GM19372 (cell line): ENCODE measurements around the gene ITLN2.
"Not testable (repeated sequence)": the region's sequence is repeated elsewhere in the genome, so short reads cannot be mapped to it uniquely, and the experiment has no call there.

ENCODE experiments used
- ATAC-seq: cut with Tn5 transposase; IDR thresholded peaks from one replicate; pipeline ENCODE4 v1.9.1; 2021; ENCODE audit warnings: mild to moderate bottlenecking, low read depth, moderate library complexity; ENCODE audit not compliant: unreplicated experiment

ITLN2 gene

DNA sequence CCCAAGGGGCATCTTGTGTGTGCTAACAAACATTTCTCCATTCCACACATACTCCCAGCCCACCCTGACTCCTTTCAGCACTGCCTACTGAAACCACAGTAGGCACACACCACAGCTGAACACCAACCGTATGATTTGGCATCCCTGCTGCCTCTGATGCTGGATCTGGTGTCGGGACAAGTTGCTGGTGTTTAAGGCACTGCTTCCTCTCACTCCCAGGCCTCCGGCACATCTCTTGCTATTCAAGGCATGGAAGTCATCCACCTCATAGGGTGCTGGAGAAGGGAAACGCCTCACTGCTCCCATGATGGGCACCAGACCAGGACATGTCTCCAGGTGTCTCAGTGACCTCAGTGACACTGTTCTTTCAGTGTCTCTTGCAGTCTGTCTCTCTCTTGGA is 2.4 kb upstream of the ITLN2 start:
- ATAC-seq: no peak

DNA sequence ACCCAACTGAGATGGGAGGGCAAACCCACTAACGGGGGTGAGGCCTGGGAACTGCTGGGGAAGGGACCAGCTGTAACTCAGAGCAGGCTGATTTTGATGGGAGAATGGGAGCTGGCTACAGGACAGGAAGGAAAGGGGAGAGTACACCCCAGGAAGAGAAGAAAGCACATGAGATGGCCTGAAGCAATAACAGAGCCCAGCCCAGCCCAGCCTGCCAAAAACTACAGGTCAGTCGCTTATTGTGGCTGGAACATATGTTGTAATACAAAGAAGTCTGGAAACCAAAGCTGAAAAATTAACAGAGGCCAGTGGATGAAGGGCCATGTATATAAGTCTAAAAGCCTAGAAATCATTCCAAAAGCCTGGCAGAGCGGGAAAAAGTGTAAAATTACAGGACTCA is 1.6 kb downstream of the ITLN2 start:
- no peak for ATAC-seq

DNA sequence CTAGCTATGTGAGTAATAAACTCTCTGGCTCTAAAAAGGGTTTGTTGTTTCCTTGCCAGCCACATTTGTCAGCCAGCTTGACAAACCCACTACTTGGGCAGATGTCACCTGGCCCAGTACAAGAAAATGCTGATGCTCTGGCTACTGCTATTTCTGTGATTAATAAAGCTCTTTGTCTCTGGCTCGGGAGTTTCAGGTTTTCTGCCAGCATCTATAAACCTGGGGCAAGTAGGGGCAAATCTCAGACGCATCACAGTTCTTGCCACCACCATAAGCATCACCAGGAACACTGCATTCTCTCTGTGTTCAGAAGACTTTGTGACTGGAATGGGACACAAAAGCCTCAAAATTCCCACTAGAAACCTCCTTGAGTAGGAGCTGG is 2.5 kb downstream of the ITLN2 start:
- ATAC-seq: no peak

DNA sequence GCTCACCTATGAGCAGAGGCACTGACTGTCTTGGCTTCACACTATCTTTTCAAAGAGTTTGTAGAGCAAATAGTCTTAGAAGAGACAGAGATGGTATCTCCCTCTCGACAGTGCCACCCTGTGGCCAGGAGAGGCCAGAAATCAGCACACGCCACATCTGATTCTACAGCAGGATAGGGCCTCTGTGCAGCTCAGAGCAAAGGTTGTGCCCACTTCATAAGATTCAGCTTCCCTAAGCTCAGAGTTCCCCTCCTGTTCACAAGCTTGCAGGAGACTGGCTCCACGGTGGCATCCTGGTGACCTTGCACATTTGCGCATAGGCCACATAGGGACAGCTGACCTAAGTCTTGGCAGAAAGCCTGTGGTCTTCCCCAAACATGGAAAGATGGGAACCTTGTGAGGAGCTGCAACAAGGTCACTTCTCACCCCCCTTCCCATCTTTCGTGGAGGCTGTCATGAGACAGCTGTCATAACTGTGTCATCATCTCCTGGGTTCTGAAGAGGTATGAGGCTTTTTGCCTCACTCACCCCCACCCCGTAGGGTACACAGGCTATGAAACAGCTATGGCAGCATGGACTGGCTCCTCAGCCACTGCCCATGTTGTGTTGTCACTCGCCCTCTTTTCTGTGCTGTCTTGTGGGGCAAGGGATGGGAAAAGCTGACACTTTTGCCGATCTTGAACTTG is 3.0 kb downstream of the ITLN2 start:
- no peak for ATAC-seq

DNA sequence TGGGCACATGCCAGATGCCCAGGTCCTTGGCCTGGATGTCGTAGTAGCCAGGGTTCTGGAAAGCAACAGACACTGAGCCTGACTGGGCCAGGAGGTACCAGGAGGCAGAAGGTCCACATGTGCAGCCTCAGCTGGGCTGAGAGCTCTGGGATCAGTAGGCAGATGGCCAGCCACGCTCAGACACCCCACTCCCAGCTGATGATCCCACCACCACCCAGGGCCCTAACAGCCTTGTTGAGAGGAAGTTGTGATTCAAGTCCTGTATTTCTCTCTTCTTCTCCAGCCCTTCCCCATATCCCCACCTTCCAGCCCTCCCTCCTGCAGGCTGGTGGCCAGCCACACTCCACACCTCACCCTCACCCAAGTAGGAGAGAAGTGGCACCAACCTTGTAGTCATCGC is 4.0 kb downstream of the ITLN2 start:
- ATAC-seq: no peak

DNA sequence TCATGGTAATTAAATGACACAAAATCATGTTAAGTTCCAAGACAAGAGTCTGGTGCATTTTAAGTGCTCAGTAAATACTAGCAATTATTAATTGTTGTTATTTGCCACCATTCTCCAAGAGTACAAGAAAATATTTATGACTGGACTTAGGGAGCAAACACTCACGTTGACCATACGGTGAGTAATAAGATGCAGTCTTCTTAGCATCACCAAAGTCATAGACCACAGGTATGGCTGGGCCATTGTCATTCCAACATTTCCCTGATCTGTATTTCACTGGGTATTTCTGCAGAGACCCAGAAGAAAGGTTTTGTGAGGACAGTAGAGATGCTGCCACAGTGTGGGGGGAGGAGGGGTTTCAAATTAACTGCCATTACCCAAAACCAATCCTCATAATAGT is 4.7 kb downstream of the ITLN2 start:
- ATAC-seq: no peak

DNA sequence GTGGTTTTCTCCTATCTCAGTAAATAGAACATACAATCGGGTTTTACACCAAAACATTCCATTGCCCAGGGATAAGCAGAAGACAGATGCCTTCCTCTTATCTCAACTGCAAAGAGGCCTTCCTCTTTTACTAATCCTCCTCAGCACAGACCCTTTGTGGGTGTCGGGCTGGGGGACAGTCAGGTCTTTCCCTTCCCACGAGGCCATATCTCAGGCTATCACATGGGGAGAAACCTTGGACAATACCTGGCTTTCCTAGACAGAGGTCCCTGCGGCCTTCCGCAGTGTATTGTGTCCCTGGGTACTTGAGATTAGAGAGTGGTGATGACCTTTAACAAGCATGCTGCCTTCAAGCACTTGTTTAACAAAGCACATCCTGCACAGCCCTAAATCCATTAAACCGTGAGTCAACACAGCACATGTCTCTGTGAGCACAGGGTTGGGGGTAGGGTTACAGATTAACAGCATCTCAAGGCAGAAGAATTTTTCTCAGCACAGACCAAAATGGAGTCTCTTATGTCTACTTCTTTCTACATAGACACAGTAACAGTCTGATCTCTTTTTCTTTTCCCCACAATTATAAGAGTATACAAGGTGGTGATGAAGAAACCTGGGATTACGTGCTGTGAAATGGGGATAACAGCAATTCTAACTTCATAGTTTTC is 5.3 kb downstream of the ITLN2 start:
- ATAC-seq: not testable (repeated sequence)

DNA sequence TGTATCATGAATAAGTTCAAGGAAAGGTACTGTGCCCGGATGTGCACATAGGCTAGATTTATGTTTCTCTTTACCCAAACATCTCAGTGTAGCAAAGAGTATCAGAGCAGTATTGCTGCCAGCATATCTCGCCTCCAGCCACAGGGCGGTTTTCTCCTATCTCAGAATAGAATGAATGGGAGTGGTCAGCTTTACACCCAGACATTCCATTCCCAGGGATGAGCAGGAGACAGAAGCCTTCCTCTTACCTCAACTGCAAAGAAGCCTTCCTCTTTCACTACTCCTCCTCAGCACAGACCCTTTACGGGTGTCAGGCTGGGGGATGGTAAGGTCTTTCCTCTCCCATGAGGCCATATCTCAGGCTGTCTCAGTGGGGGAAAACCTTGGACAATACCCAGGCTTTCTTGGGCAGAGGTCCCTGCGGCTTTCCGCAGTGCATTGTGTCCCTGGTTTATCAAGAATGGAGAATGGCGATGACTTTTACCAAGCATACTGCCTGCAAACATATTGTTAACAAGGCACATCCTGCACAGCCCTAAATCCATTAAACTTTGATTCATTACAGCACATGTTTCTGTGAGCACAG is 7.3 kb downstream of the ITLN2 start:
- not testable (repeated sequence) for ATAC-seq

DNA sequence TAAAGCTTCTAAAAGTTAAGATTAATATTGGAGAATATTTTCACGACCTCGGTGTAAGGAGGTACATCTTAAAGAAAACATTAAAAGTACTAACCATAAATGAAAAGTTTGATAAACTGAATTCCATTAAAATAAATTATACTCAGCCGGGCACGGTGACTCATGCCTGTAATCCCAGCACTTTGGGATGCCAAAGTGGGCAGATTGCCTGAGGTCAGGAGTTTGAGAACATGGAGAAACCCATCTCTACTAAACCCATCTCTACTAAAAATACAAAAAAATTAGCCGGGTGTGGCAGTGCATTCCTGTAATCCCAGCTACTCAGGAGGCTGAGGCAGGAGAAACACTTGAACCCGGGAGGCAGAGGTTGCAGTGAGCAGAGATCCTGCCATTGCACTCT is 8.7 kb downstream of the ITLN2 start:
- not testable (repeated sequence) for ATAC-seq

DNA sequence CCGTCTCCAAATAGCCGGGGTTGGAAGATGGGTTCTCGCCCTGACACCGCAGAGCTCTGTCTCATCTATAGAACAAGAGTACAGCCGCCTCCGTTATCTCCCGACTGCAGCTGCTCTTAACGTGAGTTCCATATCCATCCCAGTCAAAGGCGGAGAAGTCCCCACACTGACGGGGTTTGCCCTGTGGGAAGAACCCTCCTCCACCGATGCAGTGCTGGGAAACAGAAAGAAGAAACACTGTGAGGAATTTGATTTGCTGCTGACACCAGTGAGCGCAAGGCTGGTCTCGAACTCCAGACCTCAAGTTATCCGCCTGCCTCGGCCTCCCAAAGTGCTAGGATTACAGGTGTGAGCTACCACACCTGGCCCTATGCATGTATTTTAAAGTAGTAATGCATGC is 9.5 kb downstream of the ITLN2 start:
- no peak for ATAC-seq

DNA sequence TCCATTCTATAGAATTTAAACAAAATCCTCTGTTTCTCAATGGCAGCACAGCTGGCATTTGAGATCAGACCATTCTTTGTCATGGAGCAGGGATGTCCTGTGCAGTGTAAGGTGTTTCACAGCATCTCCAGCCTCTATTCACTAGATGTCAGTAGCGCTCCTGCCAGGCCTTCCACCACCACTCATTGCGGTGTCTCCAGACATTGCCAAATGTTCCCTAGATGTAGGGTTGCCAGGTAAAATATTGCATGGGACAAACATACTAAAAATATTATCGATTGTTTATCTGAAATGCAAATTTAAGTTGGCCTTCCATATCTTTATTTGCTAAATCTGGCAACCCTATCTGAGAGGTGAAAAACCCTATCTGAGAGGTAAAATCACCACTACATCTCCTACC is 11.7 kb downstream of the ITLN2 start:
- no peak for ATAC-seq

DNA sequence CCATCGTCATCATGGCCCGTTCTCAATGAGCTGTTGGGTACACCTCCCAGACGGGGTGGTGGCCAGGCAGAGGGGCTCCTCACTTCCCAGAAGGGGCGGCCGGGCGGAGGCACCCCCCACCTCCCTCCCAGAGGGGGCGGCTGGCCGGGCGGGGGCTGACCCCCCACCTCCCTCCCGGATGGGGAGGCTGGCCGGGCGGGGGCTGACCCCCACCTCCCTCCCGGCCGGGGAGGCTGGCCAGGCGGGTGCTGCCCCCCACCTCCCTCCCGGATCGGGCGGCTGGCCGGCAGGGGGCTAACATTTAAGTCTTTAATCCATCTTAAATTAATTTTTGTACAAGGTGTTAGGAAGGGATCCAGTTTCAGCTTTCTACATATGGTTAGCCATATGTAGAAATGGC is 17.9 kb downstream of the ITLN2 start:
- not testable (repeated sequence) for ATAC-seq

DNA sequence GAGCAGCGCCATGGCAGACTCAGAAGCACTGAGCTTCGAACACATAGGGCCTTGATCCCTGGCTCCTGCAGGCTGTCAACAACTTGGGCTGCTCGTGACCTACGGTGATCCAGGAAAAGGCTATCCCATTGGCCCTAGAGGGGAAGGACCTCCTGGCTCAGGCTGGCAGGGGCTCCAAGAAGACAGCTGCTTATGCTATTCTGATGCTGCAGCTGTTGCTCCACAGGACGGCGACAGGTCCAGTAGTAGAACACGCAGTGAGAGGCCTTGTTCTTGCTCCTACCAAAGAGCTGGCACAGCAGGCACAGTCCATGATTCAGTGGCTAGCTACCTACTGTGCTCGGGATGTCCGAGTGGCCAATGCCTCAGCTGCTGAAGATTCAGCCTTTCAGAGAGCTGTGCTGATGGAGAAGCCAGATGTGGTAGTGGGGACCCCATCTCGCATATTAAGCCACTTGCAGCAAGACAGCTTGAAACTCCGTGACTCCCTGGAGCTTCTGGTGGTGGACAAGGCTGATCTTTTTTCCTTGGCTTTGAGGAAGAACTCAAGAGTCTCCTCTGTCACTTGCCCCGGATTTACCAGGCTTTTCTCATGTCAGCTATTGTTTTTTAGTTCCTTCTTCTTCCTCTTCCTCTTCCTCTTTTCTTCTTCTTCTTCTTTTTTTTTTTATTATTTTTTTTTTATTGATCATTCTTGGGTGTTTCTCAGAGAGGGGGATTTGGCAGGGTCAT is 18.9 kb downstream of the ITLN2 start:
- ATAC-seq: no peak

DNA sequence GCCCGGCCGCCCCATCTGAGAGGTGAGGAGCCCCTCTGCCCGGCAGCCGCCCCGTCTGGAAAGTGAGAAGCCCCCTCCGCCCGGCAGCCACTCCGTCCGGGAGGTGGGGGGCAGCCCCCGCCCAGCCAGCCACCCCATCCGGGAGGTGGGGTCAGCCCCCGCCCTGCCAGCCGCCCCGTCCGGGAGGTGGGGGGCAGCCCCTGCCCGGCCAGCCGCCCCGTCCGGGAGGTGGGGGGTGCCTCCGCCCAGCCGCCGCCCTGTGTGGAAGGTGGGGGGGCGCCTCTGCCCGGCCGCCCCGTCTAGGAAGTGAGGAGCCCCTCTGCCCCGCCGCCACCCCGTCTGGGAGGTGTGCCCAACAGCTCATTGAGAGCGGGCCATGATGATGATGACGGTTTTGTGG is 21.3 kb downstream of the ITLN2 start:
- ATAC-seq: not testable (repeated sequence)

DNA sequence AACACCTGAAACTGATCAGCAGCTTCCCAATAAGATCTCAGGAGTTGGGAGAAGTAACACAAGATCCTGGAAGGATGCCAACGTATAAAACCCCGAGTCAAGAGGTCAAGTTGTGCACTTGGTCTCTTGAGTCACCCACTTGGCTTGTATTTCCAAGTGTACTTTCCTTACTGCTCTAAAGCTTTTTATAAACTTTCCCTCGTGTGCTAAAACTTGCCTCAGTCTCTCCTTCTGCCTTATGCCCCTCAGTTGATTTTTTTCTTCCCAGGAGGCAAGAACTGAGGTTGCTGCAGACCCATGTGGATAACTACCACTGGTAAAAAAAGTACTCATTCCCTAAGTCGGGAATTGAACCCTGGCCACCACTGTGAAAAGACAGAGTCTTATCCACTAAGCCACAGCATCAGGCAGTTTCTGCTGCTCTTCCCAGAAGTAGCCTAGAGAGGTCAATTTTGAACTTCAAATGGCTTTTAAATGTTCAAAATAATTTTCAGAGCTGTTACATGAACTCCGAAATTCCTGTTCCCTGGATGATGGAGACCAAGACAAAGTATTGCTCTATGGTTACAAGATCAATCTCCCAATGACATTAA is 28.9 kb downstream of the ITLN2 start:
- ATAC-seq: no peak

DNA sequence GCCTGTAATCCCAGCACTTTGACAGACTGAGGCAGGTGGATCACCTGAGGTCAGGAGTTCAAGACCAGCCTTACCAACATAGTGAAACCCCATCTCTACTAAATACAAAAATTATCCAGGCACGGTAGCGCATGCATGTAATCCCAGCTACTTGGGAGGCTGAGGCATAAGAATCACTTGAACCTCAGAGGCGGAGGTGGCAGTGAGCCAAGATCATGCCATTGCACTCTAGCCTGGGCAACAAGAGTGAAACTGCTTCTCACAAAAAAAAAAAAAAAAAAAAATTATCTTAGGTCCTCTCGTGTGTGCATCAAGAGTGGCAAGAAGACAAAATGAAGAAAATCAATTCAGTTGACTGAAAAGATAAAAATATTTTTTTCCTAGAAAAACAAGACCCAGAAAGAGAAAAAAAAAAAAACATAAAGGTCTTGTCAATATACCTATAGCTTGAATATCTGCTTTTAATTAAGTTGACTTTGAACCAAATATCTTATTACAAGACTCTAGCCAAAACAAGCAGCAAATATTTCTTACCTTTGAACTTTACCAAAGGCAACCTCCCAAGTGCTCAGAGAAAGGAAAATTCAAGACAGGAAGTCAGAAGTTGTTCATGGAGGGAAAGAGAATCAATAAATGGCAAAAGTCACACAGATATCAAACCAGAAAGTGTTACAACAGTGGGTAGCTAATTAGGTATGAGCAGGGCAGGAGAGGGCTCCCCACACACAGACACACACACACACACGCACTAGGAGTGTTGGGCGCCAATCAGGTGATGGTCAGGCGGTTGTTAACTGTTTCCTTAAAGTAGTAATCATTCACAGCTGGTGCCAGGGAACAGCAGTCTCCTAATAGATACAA is 29.6 kb downstream of the ITLN2 start:
- ATAC-seq: no peak

DNA sequence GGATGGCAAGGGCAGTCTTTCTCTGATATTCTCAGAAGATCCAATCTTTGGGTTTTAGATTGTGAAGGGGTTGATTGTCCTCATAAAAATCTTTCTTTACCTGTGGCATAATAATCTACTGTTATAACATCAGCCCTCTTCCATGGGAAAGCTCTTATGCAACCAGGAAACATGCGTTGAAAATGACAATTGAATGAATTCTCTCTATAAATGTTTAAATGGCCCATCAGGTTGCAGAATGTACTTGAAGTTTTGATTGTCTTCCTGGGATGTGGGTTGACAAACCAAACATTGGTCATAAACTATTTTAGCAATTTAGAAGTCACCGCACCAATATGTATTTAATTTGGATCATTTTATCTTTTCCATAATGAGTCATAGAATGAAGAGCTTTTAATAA is 37.9 kb downstream of the ITLN2 start:
- no peak for ATAC-seq

DNA sequence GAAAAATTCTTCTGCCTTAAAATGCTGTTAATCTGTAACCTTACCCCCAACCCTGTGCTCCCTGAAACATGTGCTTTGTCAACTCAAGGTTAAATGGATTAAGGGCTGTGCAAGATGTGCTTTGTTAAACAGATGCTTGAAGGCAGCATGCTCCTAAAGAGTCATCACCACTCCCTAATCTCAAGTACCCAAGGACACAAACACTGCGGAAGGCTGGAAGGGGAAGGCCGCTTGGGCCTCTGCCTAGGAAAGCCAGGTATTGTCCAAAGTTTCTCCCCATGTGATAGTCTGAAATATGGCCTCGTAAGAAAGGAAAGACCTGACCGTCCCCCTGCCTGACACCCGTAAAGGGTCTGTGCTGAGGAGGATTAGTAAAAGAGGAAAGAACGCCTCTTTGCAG is 41.4 kb downstream of the ITLN2 start:
- not testable (repeated sequence) for ATAC-seq

DNA sequence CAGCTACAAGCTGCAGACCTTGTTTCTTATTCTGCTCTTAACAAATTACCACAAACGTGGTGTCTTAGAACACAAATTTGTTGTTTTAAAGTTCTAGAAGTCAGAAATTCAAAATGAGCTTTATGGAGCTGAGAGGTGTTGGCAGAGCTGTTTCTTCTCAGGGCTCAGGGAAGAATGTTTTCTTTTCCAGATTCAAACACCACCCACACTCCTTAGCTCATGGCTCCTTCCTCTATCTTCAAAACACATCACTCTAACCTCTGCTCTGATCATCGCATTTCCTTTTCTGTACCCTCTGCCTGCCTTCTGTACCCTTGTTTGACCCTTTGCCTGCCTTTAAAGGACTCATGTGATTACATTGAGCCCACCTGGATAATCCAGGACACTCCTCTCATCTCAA is 42.7 kb downstream of the ITLN2 start:
- ATAC-seq: no peak

DNA sequence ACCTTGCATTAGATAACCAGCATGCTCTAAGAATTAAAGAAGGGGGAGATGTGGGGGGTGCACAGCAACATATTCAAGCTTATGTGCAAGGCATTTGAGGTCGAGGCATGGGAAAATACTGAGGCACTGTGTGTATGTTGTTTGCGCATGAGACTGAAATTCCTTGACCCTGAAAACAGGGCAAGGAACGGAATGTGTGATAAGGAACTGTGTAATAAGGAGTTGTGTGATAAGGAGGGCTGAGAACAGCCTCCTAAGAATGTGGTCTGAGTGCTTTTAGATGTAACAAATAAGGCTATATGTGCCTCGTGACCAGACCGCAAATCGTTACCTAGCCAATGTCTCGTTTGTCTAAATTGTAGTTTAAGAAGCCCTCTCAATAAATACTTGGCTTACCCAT is 43.2 kb downstream of the ITLN2 start:
- no peak for ATAC-seq
